ENCODE measurements around the gene C1orf122. TPM values are rescaled to one million over a fixed set of nuclear protein-coding genes. Genes with fewer than 3 reads are reported as not detected.

C1orf122 gene
- 18.6 and 21.2 TPM in 2 replicates for total RNA-seq

DNA sequence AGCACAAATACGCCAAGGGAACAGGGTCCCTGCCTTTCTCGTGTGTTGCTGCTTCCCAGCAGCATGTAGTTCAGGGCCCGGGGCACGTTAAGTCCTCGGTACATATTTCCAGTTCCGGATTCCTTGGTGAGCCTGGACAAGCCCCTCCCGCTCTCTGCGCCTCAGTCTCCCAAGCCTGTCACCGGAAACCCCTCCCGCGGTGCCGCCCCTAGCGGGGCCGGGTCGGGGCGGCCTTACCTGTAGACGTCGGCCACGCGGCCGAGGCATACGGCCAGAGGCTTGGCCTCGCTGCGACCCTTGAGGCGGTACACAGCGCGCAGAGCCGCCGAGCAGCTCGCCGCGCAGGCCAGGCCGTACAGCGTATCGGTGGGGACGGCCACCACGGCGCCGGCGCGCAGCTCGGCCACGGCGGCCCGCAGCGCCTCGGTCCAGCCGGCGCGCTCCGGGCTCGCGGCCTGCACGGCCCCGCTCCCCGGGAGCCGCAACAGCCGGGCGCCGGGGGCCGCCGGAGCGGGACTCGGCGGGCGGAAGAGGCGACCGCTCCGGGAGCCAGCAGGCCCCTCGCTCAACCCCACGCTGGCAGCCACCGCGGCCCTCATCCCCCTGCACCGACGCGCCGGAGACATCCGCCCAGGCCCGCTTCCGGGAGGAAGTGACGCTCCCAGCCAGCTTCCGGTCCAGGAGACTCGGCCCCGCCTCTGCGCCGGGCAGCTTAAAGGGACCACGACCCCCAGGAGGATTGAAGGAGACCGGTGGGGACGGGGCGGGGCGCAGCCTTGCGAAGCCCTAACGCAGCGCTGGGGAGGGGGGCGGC, at the start of gene C1orf122, which contains the start of gene YRDC:
C1orf122 (plus strand) TSS at position 236 of the 814 bp plus-strand sequence. CDS start 615 bp downstream, outside the sequence.
YRDC (minus strand) TSS at position 654 of the 814 bp plus-strand sequence; CDS start at position 626, 28 bp downstream.

DNA sequence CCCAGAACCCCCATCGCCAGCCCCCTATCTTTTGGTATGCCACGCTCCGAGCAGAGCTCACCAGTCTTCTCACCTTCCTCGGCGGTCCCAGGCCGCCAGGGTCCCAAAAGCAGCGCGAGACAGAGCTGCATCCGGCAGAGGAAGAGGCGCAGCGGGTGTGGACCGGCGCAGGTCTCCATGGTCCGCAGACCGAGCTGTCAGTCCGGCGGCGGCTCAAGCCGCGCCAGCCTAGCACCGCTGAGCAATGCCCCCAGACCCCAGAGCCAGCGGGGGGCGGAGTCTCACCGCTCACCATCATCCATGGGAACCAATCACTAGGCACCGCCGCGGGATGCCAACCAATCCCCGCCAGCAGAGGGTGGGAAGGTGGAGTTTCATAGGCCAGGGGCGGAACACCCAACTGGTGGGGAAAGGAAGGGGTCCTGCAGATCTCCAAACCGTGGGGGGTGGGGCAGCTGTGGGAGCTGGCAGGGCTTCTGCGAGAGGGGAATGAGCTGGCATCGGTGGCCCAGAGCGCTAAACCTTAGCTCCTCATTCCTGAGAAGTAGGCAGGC, 42.6 kb upstream of the C1orf122 start, which contains the start of gene EPHA10:
EPHA10 (minus strand) TSS at position 233 of the 554 bp plus-strand sequence; CDS start at position 179, 54 bp downstream.

DNA sequence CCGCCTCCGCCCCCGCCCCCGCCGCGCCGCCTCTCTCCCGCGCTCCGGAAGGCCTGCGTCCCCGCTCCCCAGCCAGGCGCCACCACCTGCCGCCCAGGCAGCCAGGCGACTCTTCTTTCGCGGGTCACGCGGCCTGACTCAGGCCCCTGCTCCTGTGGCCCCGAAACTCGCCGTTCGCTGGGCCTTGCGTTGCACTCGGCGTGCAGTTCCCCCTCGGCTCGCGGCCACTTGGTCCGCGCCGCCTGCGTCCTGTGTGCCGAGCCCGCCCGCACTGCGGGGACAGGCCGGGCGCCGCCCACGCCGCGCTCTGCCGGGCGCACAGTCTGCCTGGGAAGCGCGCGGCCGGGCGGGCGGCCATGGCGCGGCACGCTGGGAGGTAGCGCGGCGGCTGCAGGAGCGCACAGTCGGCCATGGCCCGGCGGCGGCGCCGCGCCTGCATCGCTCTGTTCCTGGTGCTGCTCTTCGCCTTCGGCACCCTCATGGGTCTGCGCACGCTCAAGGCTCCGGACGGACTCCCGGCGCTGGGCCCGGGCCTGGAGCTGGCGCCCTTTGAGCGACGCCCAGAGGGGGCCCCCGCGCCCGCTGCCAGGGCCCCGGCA, 13.7 kb upstream of the C1orf122 start, which contains the start of gene MANEAL:
MANEAL (plus strand) TSS at position 75 of the 599 bp plus-strand sequence; CDS start at position 411, 336 bp downstream.

Other genes with a start within 250 kb of the C1orf122 start
- gene GNL2, start 211.9 kb upstream of the C1orf122 start, total RNA-seq = 96.2 and 116 TPM in 2 replicates
- gene RSPO1, start 172.9 kb upstream of the C1orf122 start, total RNA-seq = not detected in 2 replicates
- gene CDCA8, start 115.3 kb upstream of the C1orf122 start, total RNA-seq = 0.43 and 0.68 TPM in 2 replicates
- gene EPHA10, start 42.7 kb upstream of the C1orf122 start, total RNA-seq = 0.14 TPM in 1 of 2 replicates, not detected in the other
- gene MANEAL, start 13.9 kb upstream of the C1orf122 start, total RNA-seq = 0.68 and 1.6 TPM in 2 replicates
- gene YRDC, start 418 bp downstream of the C1orf122 start, total RNA-seq = 41.5 and 60.8 TPM in 2 replicates
- 7.2 and 13.0 TPM in 2 replicates for gene MTF1, start 51.8 kb downstream of the C1orf122 start, total RNA-seq
- gene INPP5B, start 139.3 kb downstream of the C1orf122 start, total RNA-seq = 7.2 and 13.7 TPM in 2 replicates
- 90.6 and 99.9 TPM in 2 replicates for gene SF3A3, start 182.2 kb downstream of the C1orf122 start, total RNA-seq
- gene FHL3, start 197.7 kb downstream of the C1orf122 start, total RNA-seq = 6.2 and 13.2 TPM in 2 replicates
- 26.7 and 28.7 TPM in 2 replicates for gene UTP11, start 204.9 kb downstream of the C1orf122 start, total RNA-seq
- under 0.01 and 0.43 TPM in 2 replicates for gene POU3F1, start 239.0 kb downstream of the C1orf122 start, total RNA-seq